Ectodermal cell (in vitro differentiated cells): ENCODE data around the gene KIFAP3.
A peak's percentile ranks its signal among the peaks of the same experiment; 100 is the strongest.
"Not testable (repeated sequence)": the region's sequence is repeated elsewhere in the genome, so short reads cannot be mapped to it uniquely, and the experiment has no call there.

Experiments used
- H3K27ac ChIP-seq: 2 replicates; pipeline ENCODE4 v1.7.0; 2013; ENCODE audit warnings: mild to moderate bottlenecking, low read depth, low read length; ENCODE audit not compliant: insufficient read depth, poor library complexity, severe bottlenecking
- H3K27me3 ChIP-seq: 2 replicates; pipeline ENCODE4 v1.7.0; 2013; ENCODE audit warnings: mild to moderate bottlenecking, low read length; ENCODE audit not compliant: insufficient read depth, control insufficient read depth, poor library complexity, severe bottlenecking
- H3K36me3 ChIP-seq: one replicate; pipeline ENCODE4 v1.7.0; 2013; ENCODE audit warnings: low read length; ENCODE audit not compliant: control insufficient read depth, insufficient read depth
- H3K4me1 ChIP-seq: one replicate; pipeline ENCODE4 v1.7.0; 2013; ENCODE audit warnings: low read length; ENCODE audit not compliant: control insufficient read depth, insufficient read depth
- H3K4me3 ChIP-seq: 2 replicates; pipeline ENCODE4 v1.7.0; 2013; ENCODE audit warnings: low read depth, low read length, control low read depth; ENCODE audit not compliant: insufficient read depth
- H3K9me3 ChIP-seq: 2 replicates; pipeline ENCODE4 v1.7.0; 2013; ENCODE audit warnings: mild to moderate bottlenecking, low read length, moderate library complexity; ENCODE audit not compliant: control insufficient read depth
- WGBS, 2 experiments: methylation state at CpG; one replicate each; pipeline ENCODE4 v1.1.7; 2013; ENCODE audit warnings: missing lambda C conversion rate in 2 of 2; 5-methylcytosine and 5-hydroxymethylcytosine counted together

Gene KIFAP3

GRCh38 chr1:170085091-170085490, 10.6 kb upstream of the KIFAP3 start:
- H3K36me3 ChIP-seq = no peaks in the 10 kb centered on the region
- WGBS, 2 experiments = 90 to 100% methylated on average over 2 of the region's 2 CpGs
- H3K4me3 ChIP-seq = no peak overlapping the region
- no peaks in the 10 kb centered on the region for H3K4me1 ChIP-seq
- H3K27me3 ChIP-seq = no peaks in the 10 kb centered on the region
- no peak overlapping the region for H3K27ac ChIP-seq
- H3K9me3 ChIP-seq = no peaks in the 10 kb centered on the region

GRCh38 chr1:170078610-170079189, 4.2 kb upstream of the KIFAP3 start:
- H3K4me3 ChIP-seq = no peak overlapping the region
- no peaks in the 10 kb centered on the region for H3K27me3 ChIP-seq
- no peaks in the 10 kb centered on the region for H3K9me3 ChIP-seq
- H3K27ac ChIP-seq = no peak overlapping the region
- H3K36me3 ChIP-seq = no peaks in the 10 kb centered on the region
- H3K4me1 ChIP-seq = no peaks in the 10 kb centered on the region

- Histone ChIP-seq H3K36me3 (no peaks in the 10 kb centered on the region), H3K4me3 (no peak overlapping the region), H3K9me3 (no peaks in the 10 kb centered on the region), H3K27ac (no peak overlapping the region), H3K4me1 (no peaks in the 10 kb centered on the region), H3K27me3 (no peaks in the 10 kb centered on the region)
- 100% methylated on average over 1 of the region's 1 CpG; no CpG with 5 or more reads in 1 of the 2 experiments for WGBS, 2 experiments
Measured at GRCh38 chr1:170077926-170078325, 3.4 kb upstream of the KIFAP3 start.

- H3K4me3 ChIP-seq, H3K9me3 ChIP-seq, H3K27ac ChIP-seq, H3K4me1 ChIP-seq, H3K27me3 ChIP-seq, H3K36me3 ChIP-seq: not testable (repeated sequence)
- 86 to 95% methylated on average over 4 to 5 of the region's 5 CpGs for WGBS, 2 experiments
Measured at GRCh38 chr1:170076952-170077351, 2.5 kb upstream of the KIFAP3 start.

- H3K27me3 ChIP-seq = no peaks in the 10 kb centered on the region
Measured at GRCh38 chr1:170076199-170076598, 1.7 kb upstream of the KIFAP3 start.

GRCh38 chr1:170075186-170075585, 691 bp upstream of the KIFAP3 start:
- 55 to 58% methylated on average over 2 of the region's 3 CpGs for WGBS, 2 experiments
- Histone ChIP-seq H3K27ac (no peak overlapping the region), H3K4me1 (no peaks in the 10 kb centered on the region), H3K27me3 (no peaks in the 10 kb centered on the region), H3K36me3 (no peaks in the 10 kb centered on the region), H3K4me3 (peak overlapping the region; percentile 74), H3K9me3 (no peaks in the 10 kb centered on the region)

More at GRCh38 chr1:170076199-170076598, 1.7 kb upstream of the KIFAP3 start:
- Histone ChIP-seq H3K36me3 (no peaks in the 10 kb centered on the region), H3K4me3 (no peak overlapping the region), H3K4me1 (no peaks in the 10 kb centered on the region), H3K27ac (no peak overlapping the region), H3K9me3 (no peaks in the 10 kb centered on the region)

- 22 to 34% methylated on average over 6 to 8 of the region's 8 CpGs for WGBS, 2 experiments
- Histone ChIP-seq H3K27ac (no peak overlapping the region), H3K36me3 (no peaks in the 10 kb centered on the region), H3K9me3 (no peaks in the 10 kb centered on the region), H3K4me1 (no peaks in the 10 kb centered on the region), H3K4me3 (peak overlapping the region; percentile 74), H3K27me3 (no peaks in the 10 kb centered on the region)
Measured at GRCh38 chr1:170073893-170074249, 624 bp downstream of the KIFAP3 start.

GRCh38 chr1:170071378-170071777, 3.1 kb downstream of the KIFAP3 start:
- Histone ChIP-seq H3K9me3 (no peaks in the 10 kb centered on the region), H3K36me3 (no peaks in the 10 kb centered on the region), H3K27me3 (no peaks in the 10 kb centered on the region), H3K27ac (no peak overlapping the region), H3K4me1 (no peaks in the 10 kb centered on the region), H3K4me3 (no peak overlapping the region)
- WGBS, 2 experiments = 96 to 100% methylated on average over 1 of the region's 1 CpG

- H3K36me3 ChIP-seq = no peaks in the 10 kb centered on the region
- H3K27ac ChIP-seq = no peak overlapping the region
- H3K4me1 ChIP-seq = no peaks in the 10 kb centered on the region
- H3K27me3 ChIP-seq = no peaks in the 10 kb centered on the region
- H3K9me3 ChIP-seq = no peaks in the 10 kb centered on the region
- no peak overlapping the region for H3K4me3 ChIP-seq
Measured at GRCh38 chr1:170068923-170069322, 5.6 kb downstream of the KIFAP3 start.

GRCh38 chr1:170067253-170067819, 7.2 kb downstream of the KIFAP3 start:
- H3K27ac ChIP-seq = no peak overlapping the region
- H3K27me3 ChIP-seq = no peaks in the 10 kb centered on the region

GRCh38 chr1:170064821-170065220, 9.7 kb downstream of the KIFAP3 start:
- H3K27ac ChIP-seq = no peak overlapping the region
- WGBS, 2 experiments = no CpG with 5 or more reads among the region's 1 CpG
- H3K36me3 ChIP-seq = no peaks in the 10 kb centered on the region
- H3K4me3 ChIP-seq = no peak overlapping the region
- H3K27me3 ChIP-seq = no peaks in the 10 kb centered on the region
- H3K4me1 ChIP-seq = no peaks in the 10 kb centered on the region
- H3K9me3 ChIP-seq = no peaks in the 10 kb centered on the region

More at GRCh38 chr1:170067253-170067819, 7.2 kb downstream of the KIFAP3 start:
- no peaks in the 10 kb centered on the region for H3K4me1 ChIP-seq
- no peaks in the 10 kb centered on the region for H3K36me3 ChIP-seq
- 77 to 81% methylated on average over 3 of the region's 3 CpGs for WGBS, 2 experiments
- H3K9me3 ChIP-seq = no peaks in the 10 kb centered on the region
- no peak overlapping the region for H3K4me3 ChIP-seq
